H1 (cell line): ENCODE results near the gene TNFRSF6B. TPM values are rescaled to one million over a fixed set of nuclear protein-coding genes. Genes with fewer than 3 reads are reported as not detected.

Experiments used
- CTCF ChIA-PET: fragments of 300-600 bp; sonication (Branson Sonifier 250); formaldehyde crosslinking; loops from one replicate; lab custom pipeline; 2021; ENCODE audit not compliant: partially characterized antibody; lab: Charles Lee
- POLR2A ChIA-PET: fragments of 300-600 bp; sonication (Branson Sonifier 250); formaldehyde crosslinking; loops from one replicate; lab custom pipeline; 2021; ENCODE audit warnings: inconsistent platforms; ENCODE audit not compliant: partially characterized antibody; lab: Charles Lee
- DNase-seq, 2 experiments: peaks; one replicate each; pipeline versions ENCODE4 v3.0.0 to v3.0.0-alpha.2; 2010 to 2022; ENCODE audit warnings: low spot score in 2 of 2, low read depth in 1 of 2, mixed read lengths in 1 of 2
- FAIRE-seq: peaks from 2 replicates; lab custom pipeline; 2011; peaks lifted over from hg19 to GRCh38; lab: Jason Lieb, UNC
- H2AFZ ChIP-seq: 2 replicates; pipeline ENCODE4 v1.8.1; 2012; ENCODE audit warnings: low read length, inconsistent platforms
- H2AK5ac ChIP-seq: 2 replicates; pipeline ENCODE4 v1.6.1; 2013; ENCODE audit warnings: low read depth, low read length
- H2BK120ac ChIP-seq: replicated peaks from 2 replicates; pipeline ENCODE3; 2013; ENCODE audit warnings: low read depth, low read length, inconsistent platforms
- H2BK12ac ChIP-seq: 2 replicates; pipeline ENCODE4 v1.6.1; 2013; ENCODE audit warnings: low read depth, low read length
- H2BK15ac ChIP-seq: 2 replicates; pipeline ENCODE4 v1.6.1; 2013; ENCODE audit warnings: low read length
- H2BK20ac ChIP-seq: 2 replicates; pipeline ENCODE4 v1.6.1; 2013; ENCODE audit warnings: low read length
- H2BK5ac ChIP-seq: 2 replicates; pipeline ENCODE4 v1.6.1; 2013; ENCODE audit warnings: low read depth, low read length
- H3K14ac ChIP-seq: 2 replicates; pipeline ENCODE4 v1.6.1; 2013; ENCODE audit warnings: inconsistent platforms; ENCODE audit not compliant: insufficient read length
- H3K18ac ChIP-seq: 2 replicates; pipeline ENCODE4 v1.6.1; 2013; ENCODE audit warnings: low read length; ENCODE audit errors: extremely low read depth
- H3K23ac ChIP-seq: 2 replicates; pipeline ENCODE4 v1.6.1; 2013; ENCODE audit warnings: inconsistent platforms; ENCODE audit not compliant: insufficient read length
- H3K23me2 ChIP-seq: 2 replicates; pipeline ENCODE4 v1.6.1; 2013; ENCODE audit warnings: low read depth, low read length
- H3K27ac ChIP-seq: 2 replicates; pipeline ENCODE4 v1.6.1; 2011; ENCODE audit warnings: low read depth, low read length, inconsistent platforms
- H3K27me3 ChIP-seq, 4 experiments: replicated peaks in 1 of 4; 1 replicate in 1 of 4; 2 replicates in 3 of 4; pipeline versions ENCODE4 v1.6.1 to v1.8.1; 2011 to 2013; ENCODE audit warnings: low read length in 3 of 4, mild to moderate bottlenecking in 3 of 4, inconsistent platforms in 2 of 4, mixed read lengths in 2 of 4, moderate library complexity in 1 of 4; ENCODE audit not compliant: control insufficient read depth in 3 of 4, insufficient read depth in 3 of 4; ENCODE audit errors: extremely low read depth in 1 of 4
- H3K36me3 ChIP-seq, 4 experiments: 2 replicates each; pipeline versions ENCODE4 v1.6.1 to v1.8.1; 2011 to 2013; ENCODE audit warnings: mild to moderate bottlenecking in 4 of 4, low read length in 3 of 4, moderate library complexity in 2 of 4, control low read depth in 1 of 4, inconsistent platforms in 1 of 4; ENCODE audit not compliant: insufficient read depth in 4 of 4, control insufficient read depth in 2 of 4
- H3K4ac ChIP-seq: replicated peaks from 2 replicates; pipeline ENCODE3; 2013; ENCODE audit warnings: low read length, low read depth, mixed read lengths, inconsistent platforms; ENCODE audit not compliant: insufficient read length
- H3K4me1 ChIP-seq, 4 experiments: replicated peaks in 1 of 4; 1 replicate in 1 of 4; 2 replicates in 3 of 4; pipeline versions ENCODE4 v1.6.1 to v1.8.1; 2011 to 2013; ENCODE audit warnings: low read length in 3 of 4, inconsistent platforms in 2 of 4, mixed read lengths in 1 of 4; ENCODE audit not compliant: insufficient read depth in 4 of 4, control insufficient read depth in 3 of 4
- H3K4me2 ChIP-seq, 2 experiments: 2 replicates each; pipeline versions ENCODE4 v1.6.1 to v1.8.1; 2011 to 2013; ENCODE audit warnings: low read depth in 2 of 2, low read length in 2 of 2, control low read depth in 1 of 2, inconsistent platforms in 1 of 2, mild to moderate bottlenecking in 1 of 2; ENCODE audit not compliant: insufficient read depth in 1 of 2
- H3K4me3 ChIP-seq, 4 experiments: fragments of 200-600, 300-600 bp in 1 of 4; sonication (generic), shearing (Covaris generic), sonication (Bioruptor Twin) in 1 of 4; 2 replicates each; pipeline versions ENCODE4 v1.5.1 to v1.8.1; 2011 to 2016; ENCODE audit warnings: low read length in 4 of 4, low read depth in 3 of 4, control low read depth in 2 of 4, inconsistent platforms in 2 of 4, mild to moderate bottlenecking in 2 of 4, mixed read lengths in 1 of 4, moderate library complexity in 1 of 4; ENCODE audit not compliant: insufficient read depth in 2 of 4; ENCODE audit errors: extremely low read depth in 1 of 4
- H3K56ac ChIP-seq: replicated peaks from 2 replicates; pipeline ENCODE3; 2013; ENCODE audit warnings: low read depth, mild to moderate bottlenecking, mixed read lengths, low read length, inconsistent platforms; ENCODE audit not compliant: insufficient read length
- H3K79me1 ChIP-seq: 2 replicates; pipeline ENCODE4 v1.6.1; 2013; ENCODE audit warnings: low read depth, low read length, control low read depth
- H3K79me2 ChIP-seq, 2 experiments: 2 replicates each; pipeline versions ENCODE4 v1.6.1 to v1.8.1; 2012 to 2013; ENCODE audit warnings: low read length in 2 of 2, mild to moderate bottlenecking in 2 of 2, inconsistent platforms in 1 of 2; ENCODE audit not compliant: insufficient read depth in 2 of 2, control insufficient read depth in 1 of 2
- H3K9ac ChIP-seq, 4 experiments: replicated peaks in 1 of 4; 1 replicate in 1 of 4; 2 replicates in 3 of 4; pipeline versions ENCODE4 v1.6.1 to v1.8.1; 2011 to 2013; ENCODE audit warnings: low read depth in 3 of 4, low read length in 3 of 4, control low read depth in 2 of 4, mild to moderate bottlenecking in 2 of 4, moderate library complexity in 2 of 4, inconsistent platforms in 1 of 4; ENCODE audit errors: extremely low read depth in 1 of 4
- H3K9me3 ChIP-seq, 2 experiments: 2 replicates each; pipeline versions ENCODE4 v1.6.1 to v1.8.1; 2012 to 2013; ENCODE audit warnings: mild to moderate bottlenecking in 2 of 2, moderate library complexity in 2 of 2, control low read depth in 1 of 2, inconsistent platforms in 1 of 2, low read depth in 1 of 2, low read length in 1 of 2, mixed read lengths in 1 of 2; ENCODE audit not compliant: insufficient read depth in 2 of 2
- H4K20me1 ChIP-seq, 2 experiments: replicated peaks in 1 of 2; 2 replicates each; pipeline versions ENCODE3 to v1.8.1; 2011 to 2013; ENCODE audit warnings: inconsistent platforms in 2 of 2, low read length in 2 of 2, mild to moderate bottlenecking in 1 of 2; ENCODE audit not compliant: insufficient read depth in 2 of 2, control insufficient read depth in 1 of 2
- H4K5ac ChIP-seq: 2 replicates; pipeline ENCODE4 v1.6.1; 2013; ENCODE audit warnings: low read length, low read depth, mixed read lengths, inconsistent platforms; ENCODE audit not compliant: insufficient read length
- H4K8ac ChIP-seq: 2 replicates; pipeline ENCODE4 v1.8.0; 2013; ENCODE audit warnings: mild to moderate bottlenecking, moderate library complexity, low read length, inconsistent platforms; ENCODE audit not compliant: insufficient read depth; ENCODE audit errors: extremely low read depth
- H4K91ac ChIP-seq: replicated peaks from 2 replicates; pipeline ENCODE3; 2013; ENCODE audit warnings: low read length, mixed read lengths, inconsistent platforms; ENCODE audit not compliant: insufficient read length
- CREB1 ChIP-seq: IDR thresholded peaks from 2 replicates; pipeline ENCODE4 v1.6.1; 2012; ENCODE audit warnings: inconsistent platforms
- KDM1A ChIP-seq: fragments of 200-600, 300-600 bp; sonication (generic); IDR thresholded peaks from 2 replicates; pipeline ENCODE4 v1.7.1; 2016; ENCODE audit warnings: mild to moderate bottlenecking, low read length, borderline replicate concordance
- NANOG ChIP-seq: IDR thresholded peaks from 2 replicates; pipeline ENCODE4 v1.6.1; 2011; ENCODE audit warnings: low read length, low read depth, mild to moderate bottlenecking, inconsistent platforms; ENCODE audit not compliant: insufficient read depth, poor library complexity, severe bottlenecking
- PHF8 ChIP-seq: fragments of 200-600 bp; sonication (generic); conservative IDR thresholded peaks from 2 replicates; pipeline ENCODE4 v1.7.1; 2012; ENCODE audit warnings: low read depth, mild to moderate bottlenecking, inconsistent platforms, low read length, moderate library complexity
- POLR2A ChIP-seq, 2 experiments: IDR thresholded peaks; 1 replicate in 1 of 2; 2 replicates in 1 of 2; pipeline ENCODE4 v1.6.1; 2011; ENCODE audit warnings: low read depth in 2 of 2, low read length in 2 of 2, mild to moderate bottlenecking in 2 of 2; ENCODE audit errors: control extremely low read depth in 1 of 2
- RFX5 ChIP-seq: IDR thresholded peaks from 2 replicates; pipeline ENCODE4 v1.6.1; 2011; ENCODE audit warnings: low read depth, low read length, improper control_type of control experiment, borderline replicate concordance
- SIN3A ChIP-seq, 2 experiments: IDR thresholded peaks in 1 of 2; conservative IDR thresholded peaks in 1 of 2; 2 replicates each; pipeline ENCODE4 v1.6.1; 2011 to 2012; ENCODE audit warnings: low read length in 2 of 2, improper control_type of control experiment in 1 of 2, low read depth in 1 of 2, mild to moderate bottlenecking in 1 of 2
- SP2 ChIP-seq: IDR thresholded peaks from 2 replicates; pipeline ENCODE4 v1.6.1; 2012; ENCODE audit warnings: mild to moderate bottlenecking, low read length, inconsistent platforms
- TAF1 ChIP-seq: IDR thresholded peaks from 2 replicates; pipeline ENCODE4 v1.6.1; 2011; ENCODE audit warnings: mild to moderate bottlenecking, low read depth, low read length
- TAF7 ChIP-seq: optimal IDR thresholded peaks from 2 replicates; pipeline ENCODE3; 2011; ENCODE audit warnings: low read depth, mild to moderate bottlenecking, inconsistent platforms, low read length, moderate library complexity, borderline replicate concordance
- TBP ChIP-seq: IDR thresholded peaks from 2 replicates; pipeline ENCODE4 v1.6.1; 2011; ENCODE audit warnings: low read depth, low read length, improper control_type of control experiment
- USF2 ChIP-seq: IDR thresholded peaks from 2 replicates; pipeline ENCODE4 v1.6.1; 2011; ENCODE audit warnings: low read length, improper control_type of control experiment
- WGBS, 2 experiments: shearing (Covaris generic) in 1 of 2; methylation state at CpG; one replicate each; pipeline versions ENCODE4 v1.1.6 to v1.1.7; 2013 to 2015; ENCODE audit warnings: low lambda C conversion rate in 2 of 2, mixed read lengths in 2 of 2, inconsistent platforms in 1 of 2, low coverage in 1 of 2, missing lambda C conversion rate in 1 of 2; ENCODE audit not compliant: insufficient replicate concordance in 2 of 2, insufficient coverage in 1 of 2, insufficient read length in 1 of 2; ENCODE audit errors: extremely low coverage in 1 of 2, missing lambda C conversion rate in 1 of 2; 5-methylcytosine and 5-hydroxymethylcytosine counted together
- polyA plus RNA-seq, 7 experiments: library from polyadenylated mRNA; depleted of rRNA in 3 of 7; stranded (reverse) in 5 of 7; unstranded in 2 of 7; fragments of >200 nt in 5 of 7; fragments of 200-250 nt in 2 of 7; gene quantifications; 1 replicate in 5 of 7; 2 replicates in 1 of 7; 4 replicates in 1 of 7; pipeline versions ENCODE4 v1.2.1 to v1.2.3, GENCODE V29; 2011 to 2013; ENCODE audit warnings: missing spikeins in 2 of 7, mixed read lengths in 2 of 7
- total RNA-seq: library from RNA; stranded (reverse); fragmentation: NEBNext Ultra II Directional; extraction: Animal tissue kit (Norgen Biotek cat#: 25700); gene quantifications from 2 replicates; pipeline ENCODE4 v1.2.1, GENCODE V29; 2021

TNFRSF6B gene
- total and polyA plus RNA-seq, 2 of the 8 experiments (the other 6 are each of a cell fraction or from before 2014, with no cell fraction given), result 3.1 TPM; not detected in 1

GRCh38 chr20:63696306-63696627 is 185 bp upstream of the TNFRSF6B start:
- DNase-seq (peak in 1 of 2 experiments; percentile 69), FAIRE-seq (no peak)
- Histone ChIP-seq H3K18ac (no peak overlapping the region), H2AK5ac (no peak overlapping the region), H2AFZ (no peak overlapping the region), H3K79me2 (no peaks in the 10 kb centered on the region), H2BK20ac (no peak overlapping the region), H3K14ac (no peak overlapping the region), H3K23me2 (peaks cover 8% of the 10 kb centered on the region; the same call in 1 of the 2 replicates), H3K27ac (no peak overlapping the region), H3K36me3 (peaks cover 0 to 3% (median 0%) of the 10 kb centered on the region in 4 experiments; a peak in 1 of 8 replicates), H2BK12ac (no peak overlapping the region), H3K27me3 (no peaks in the 10 kb centered on the region), H3K4me3 (peak overlapping the region in 1 of 4 experiments; percentile 45; a peak in 2 of 8 replicates), H3K4ac (no peak overlapping the region), H4K5ac (no peak overlapping the region), H3K9me3 (no peaks in the 10 kb centered on the region; a peak in 1 of 4 replicates), H2BK120ac (no peak overlapping the region), H2BK5ac (0 out of 2 replicates have a peak overlapping the region, but pooled peaks have one; percentile 60), H3K56ac (no peak overlapping the region), H4K8ac (peak overlapping the region; percentile 72), H3K9ac (no peak overlapping the region), H3K4me1 (peaks cover 0 to 12% (median 7%) of the 10 kb centered on the region in 4 experiments; a peak in 4 of 7 replicates), H4K91ac (peak overlapping the region; percentile 55), H3K23ac (no peak overlapping the region), H3K79me1 (no peaks in the 10 kb centered on the region), H4K20me1 (peaks cover 0 to 15% of the 10 kb centered on the region in 2 experiments), H3K4me2 (peak overlapping the region; percentile 58 to 65; a peak in 3 of 4 replicates), H2BK15ac (no peak overlapping the region)
- ChIA-PET POLR2A (interaction anchor here (0.8 to 4.2 kb wide), 11 partner anchors 8 to 198 kb away, joined by 3 to 49 read pairs (median 5); partner anchors contain the start of genes ARFRP1, LIME1, RTEL1 and ZGPAT), CTCF (interaction anchor here (0.6 to 1.1 kb wide), 4 partner anchors 11 to 1534 kb away, joined by 3 to 4 read pairs (median 3); partner anchors contain the start of genes ARFRP1, PTK6 and ZGPAT)
- WGBS, 2 experiments, result 70% methylated on average over 3 of the region's 6 CpGs; no CpG with 5 or more reads in 1 of the 2 experiments
- TF ChIP-seq USF2 (peak; percentile 52), SIN3A (conservative IDR thresholded peaks at IDR 0.05 in 1 of 2, IDR thresholded peaks at IDR 0.05 in 1 of 2; ENCODE audit: low read depth in 1 of 2, low read length in 2 of 2) (peak; percentile 21 to 28; a peak in 1 of 4 replicates), SP2 (no peak), PHF8 (0 out of 2 replicates have a peak, but pooled peaks have one; percentile 22), TAF7 (peak; percentile 18), TAF1 (peak; percentile 32; the same call in 1 of the 2 replicates), NANOG (no peak), RFX5 (no peak), POLR2A (IDR thresholded peaks at IDR 0.05; ENCODE audit: control extremely low read depth in 1 of 2, low read depth in 2 of 2, low read length in 2 of 2) (peak in 1 of 2 experiments; percentile 49; a peak in 1 of 3 replicates), TBP (0 out of 2 replicates have a peak, but pooled peaks have one; percentile 42), KDM1A (peak; percentile 80; the same call in 1 of the 2 replicates), CREB1 (no peak)
